ENCODE measurements around the gene TEX35.
A peak's percentile ranks its signal among the peaks of the same experiment; 100 is the strongest.
"Not testable (repeated sequence)": the region's sequence is repeated elsewhere in the genome, so short reads cannot be mapped to it uniquely, and the experiment has no call there.

TEX35 gene

GRCh38 chr1:178541829-178542553 lies 29.1 kb downstream of the TEX35 start:
- peak; percentile 67 for DNase-seq (ENCODE audit: low spot score)

DNA sequence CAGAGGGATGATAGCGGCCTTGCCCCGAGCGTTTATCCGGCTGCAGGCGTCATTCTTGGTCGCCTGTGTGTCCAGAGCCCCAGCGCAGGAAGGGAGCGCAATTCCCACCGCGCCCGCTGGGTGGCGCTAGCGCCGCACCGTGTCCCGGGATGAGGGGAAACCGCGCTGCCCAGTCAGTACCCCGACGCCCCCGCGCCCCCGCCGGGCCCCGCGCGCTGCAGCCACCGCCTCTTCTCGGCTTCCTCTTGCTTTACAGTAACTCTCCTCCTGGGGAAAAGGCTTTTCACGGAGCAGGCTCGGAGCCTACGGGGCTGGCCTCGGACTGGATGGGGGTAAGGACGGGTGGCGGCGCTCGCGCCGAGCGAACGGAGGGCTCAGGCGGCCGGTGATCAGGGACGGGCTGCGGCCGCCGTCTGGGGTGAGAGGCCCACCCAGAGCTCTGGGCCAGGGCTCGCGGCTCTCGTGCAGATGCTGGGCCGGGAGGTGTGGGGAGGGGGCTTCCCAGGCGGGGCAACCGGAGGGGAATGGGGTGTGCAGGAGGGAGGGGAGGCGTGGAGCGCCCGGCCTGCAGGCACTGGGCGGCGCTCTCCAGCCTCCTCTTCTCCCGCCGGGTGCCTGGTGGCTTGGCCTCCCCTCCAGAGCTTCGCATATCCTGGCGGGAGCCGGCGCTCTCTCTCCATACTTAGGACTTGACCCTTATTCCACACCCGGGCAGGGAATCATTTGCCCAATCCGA lies 29.8 kb downstream of the TEX35 start:
- DNase-seq (ENCODE audit: low spot score) = peak; percentile 91

- DNase-seq (ENCODE audit: low spot score) = peak; percentile 55
Measured at GRCh38 chr1:178543290-178543607, 30.3 kb downstream of the TEX35 start.

GRCh38 chr1:178544531-178544930 lies 31.6 kb downstream of the TEX35 start:
- DNase-seq (ENCODE audit: low spot score) = no peak

- DNase-seq (ENCODE audit: low spot score) = no peak
Measured at GRCh38 chr1:178548108-178548507, 35.2 kb downstream of the TEX35 start.

DNA sequence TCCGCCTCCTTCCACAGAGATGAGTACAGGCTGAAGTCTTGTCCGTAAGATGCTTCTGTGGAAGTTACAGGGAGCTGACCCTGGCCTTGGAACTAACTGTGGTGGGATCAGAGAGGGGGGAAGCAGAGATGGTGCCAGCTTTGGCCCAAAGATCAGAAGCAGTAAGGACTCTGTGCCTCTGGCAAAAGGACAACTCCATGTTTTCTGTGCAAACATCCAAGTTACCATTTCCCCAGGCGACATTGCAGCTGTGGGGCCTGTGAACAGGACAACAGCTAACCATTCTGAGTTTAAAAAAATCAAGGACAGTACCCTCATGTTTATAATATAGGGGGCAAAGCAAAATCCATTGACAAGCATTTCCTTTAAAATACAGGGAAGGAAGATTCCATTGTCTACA lies 38.4 kb downstream of the TEX35 start:
- no peak for DNase-seq (ENCODE audit: low spot score)

DNA sequence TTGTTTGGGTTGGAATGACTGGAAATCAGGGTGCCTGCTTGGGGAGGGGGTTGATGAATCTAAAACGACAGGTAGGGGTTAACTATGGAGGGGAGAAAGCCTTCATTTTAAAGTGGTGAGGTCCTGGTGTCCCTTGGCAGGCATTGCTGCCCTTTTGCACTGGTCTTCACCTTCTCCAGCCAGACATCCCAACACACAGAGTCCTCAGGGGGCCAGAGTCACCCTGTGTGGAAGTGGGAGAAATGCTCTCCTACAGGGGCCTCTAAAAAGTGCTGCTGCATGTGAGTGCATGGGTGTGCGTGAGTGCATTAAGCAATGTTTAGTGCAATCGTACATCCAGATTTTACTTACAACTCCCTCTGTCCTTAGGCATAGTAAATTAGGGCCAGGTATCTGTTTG lies 39.0 kb downstream of the TEX35 start:
- no peak for DNase-seq (ENCODE audit: low spot score)

DNA sequence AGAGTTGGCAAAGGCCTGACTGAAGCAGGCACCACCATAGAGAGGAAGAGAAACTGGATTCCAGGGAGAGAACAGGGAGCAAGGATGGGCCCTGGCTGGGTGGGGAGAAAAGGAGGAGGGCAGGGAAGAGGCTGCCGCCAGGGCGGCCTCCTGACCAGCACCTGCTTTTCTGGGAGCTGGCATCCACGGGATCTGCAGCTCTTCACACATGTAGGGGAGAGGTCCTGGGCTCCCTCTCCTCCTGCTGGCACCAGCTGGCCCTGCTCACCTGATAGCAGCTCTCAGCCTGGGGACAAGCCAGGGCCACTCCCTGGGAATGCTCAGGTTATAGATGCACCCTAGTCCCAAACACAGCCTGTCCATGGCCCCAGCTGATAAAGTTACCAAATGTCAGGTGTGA lies 39.9 kb downstream of the TEX35 start:
- DNase-seq (ENCODE audit: low spot score) = no peak

DNA sequence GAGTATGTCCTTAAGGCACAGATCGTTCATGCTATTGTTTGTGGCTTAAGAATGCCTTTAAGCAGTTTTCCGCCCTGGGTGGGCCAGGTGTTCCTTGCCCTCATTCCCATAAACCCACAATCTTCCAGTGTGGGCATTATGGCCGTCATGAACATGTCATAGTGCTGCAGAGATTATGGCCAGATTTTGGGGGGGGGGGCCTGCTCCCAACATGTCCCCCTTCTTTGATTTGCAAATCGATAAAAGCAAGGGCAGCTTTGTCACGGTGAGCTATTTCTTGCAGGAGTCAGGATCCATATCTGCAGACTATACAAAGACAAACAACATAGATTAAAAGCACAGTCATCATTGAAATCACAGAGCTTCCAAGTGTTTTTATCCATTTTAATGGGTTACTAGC lies 41.4 kb downstream of the TEX35 start:
- DNase-seq (ENCODE audit: low spot score) = not testable (repeated sequence)

GRCh38 chr1:178555613-178556012 lies 42.7 kb downstream of the TEX35 start:
- not testable (repeated sequence) for DNase-seq (ENCODE audit: low spot score)

DNA sequence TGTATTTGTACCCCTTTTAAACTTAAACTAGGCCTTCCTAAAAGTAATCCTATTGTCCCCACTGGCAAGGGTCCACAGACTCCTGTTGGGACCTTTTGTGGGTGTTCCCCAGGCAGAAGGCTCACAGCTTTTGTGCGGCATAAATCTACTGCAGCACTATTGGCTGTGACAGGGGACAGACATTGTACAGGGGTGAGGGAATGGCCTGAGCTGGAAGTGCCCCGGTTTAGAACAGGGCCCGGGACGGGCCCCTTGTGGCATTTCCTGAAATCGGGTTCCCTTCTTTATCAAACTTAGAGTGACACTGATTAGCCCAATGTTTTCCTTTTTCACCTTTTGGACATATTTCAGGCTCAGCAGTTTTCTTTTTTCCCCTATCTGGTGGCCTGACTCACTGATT lies 45.9 kb downstream of the TEX35 start:
- DNase-seq (ENCODE audit: low spot score) = not testable (repeated sequence)

DNA sequence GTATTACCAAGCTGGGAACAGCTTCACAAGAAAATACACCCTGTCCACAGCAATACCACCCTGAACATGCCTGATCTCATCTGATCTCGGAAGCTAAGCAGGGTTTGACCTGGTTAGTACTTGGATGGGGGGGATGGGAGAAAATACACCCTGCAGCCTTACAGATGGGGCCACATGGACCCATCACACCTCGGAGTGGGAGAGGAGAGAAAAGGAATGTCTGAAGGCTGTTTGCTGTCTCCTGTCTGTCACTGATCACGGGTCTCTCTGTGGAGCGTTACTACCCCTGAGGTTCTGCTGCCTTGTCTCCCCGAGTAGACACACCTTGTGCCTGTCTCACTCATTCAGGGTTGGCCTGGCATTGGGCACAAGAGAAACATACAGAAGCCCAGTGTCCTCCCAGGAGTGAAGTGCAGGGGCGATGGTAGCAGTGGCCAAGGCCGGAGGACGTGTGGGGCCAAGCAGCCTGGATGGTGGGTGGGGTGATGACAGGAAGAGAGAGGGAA lies 48.0 kb downstream of the TEX35 start:
- DNase-seq (ENCODE audit: low spot score) = no peak

GRCh38 chr1:178563099-178563820 lies 50.4 kb downstream of the TEX35 start:
- no peak for DNase-seq (ENCODE audit: low spot score)

DNA sequence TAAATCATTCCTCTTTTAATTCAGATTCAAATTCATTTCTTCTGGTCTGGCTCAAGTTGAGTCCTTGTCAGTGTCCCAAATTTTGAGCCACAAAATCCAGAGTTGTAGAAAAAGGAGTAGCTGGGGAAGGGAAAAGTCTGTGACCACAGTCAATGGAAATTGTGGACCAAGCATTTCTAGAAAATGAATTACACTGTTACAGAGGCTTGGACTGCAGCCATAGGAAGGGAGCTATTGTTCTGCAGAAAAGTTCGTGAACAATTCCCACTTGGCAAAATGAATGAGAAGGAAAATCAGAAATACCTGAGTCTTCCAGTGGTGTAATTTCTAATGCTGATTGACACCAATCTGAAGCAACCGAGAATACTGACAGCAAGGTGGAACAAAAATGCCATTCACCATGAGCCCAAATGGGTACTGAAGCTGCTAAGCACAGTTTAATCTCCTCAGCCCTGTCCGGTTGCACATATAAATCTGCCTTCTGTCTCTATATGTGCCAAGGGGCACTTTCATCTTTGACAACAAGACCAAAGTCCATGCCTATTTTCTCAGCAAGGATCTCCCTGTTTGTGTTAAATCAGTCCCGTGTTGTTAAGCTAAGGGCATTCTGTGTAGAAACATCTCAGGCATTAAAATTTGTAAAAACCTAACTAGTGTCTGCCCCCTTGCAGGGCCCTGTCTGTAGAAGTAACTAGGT lies 51.3 kb downstream of the TEX35 start:
- no peak for DNase-seq (ENCODE audit: low spot score)

DNA sequence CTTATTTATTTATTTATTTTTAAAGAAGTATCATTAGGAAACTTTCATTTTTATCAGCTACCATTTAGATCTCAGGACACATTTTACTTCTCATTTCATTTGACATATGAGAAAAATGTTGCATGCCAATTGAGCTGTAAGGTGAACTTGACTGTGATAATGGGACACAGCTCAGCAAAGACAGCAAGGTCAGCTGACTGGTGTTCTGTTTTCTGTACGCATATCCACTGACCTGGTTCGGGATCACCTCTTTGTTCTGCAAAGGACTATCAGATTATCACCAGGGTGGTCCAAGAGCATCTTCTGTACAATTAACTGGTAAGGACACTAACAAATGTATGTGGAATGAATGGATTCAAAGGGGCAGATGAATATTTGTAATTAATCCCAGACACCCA lies 51.9 kb downstream of the TEX35 start:
- no peak for DNase-seq (ENCODE audit: low spot score)

DNA sequence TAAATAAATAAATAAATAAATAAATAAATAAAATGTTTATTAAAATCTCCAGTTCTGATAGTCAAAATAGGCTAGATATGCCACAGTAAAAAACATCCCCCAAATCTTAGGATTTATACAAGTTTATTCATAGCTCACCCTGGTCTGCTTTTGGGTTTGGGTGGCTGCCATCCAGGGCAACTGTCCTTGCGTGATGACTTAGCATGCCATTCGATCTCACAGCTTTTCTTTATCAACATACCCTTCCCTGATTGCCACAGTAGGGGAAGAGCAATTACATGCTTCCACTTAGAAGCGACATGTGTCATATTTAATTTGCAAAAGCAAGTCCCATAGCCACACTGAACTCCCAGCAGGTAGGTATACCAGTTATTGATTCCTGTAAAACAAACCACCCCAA lies 52.7 kb downstream of the TEX35 start:
- DNase-seq (ENCODE audit: low spot score) = no peak

GRCh38 chr1:178566187-178566586 lies 53.3 kb downstream of the TEX35 start:
- no peak for DNase-seq (ENCODE audit: low spot score)

GRCh38 chr1:178571807-178572206 lies 58.9 kb downstream of the TEX35 start:
- DNase-seq (ENCODE audit: low spot score) = no peak

Data from germinal center (tissue), 1 donor.